Cardiac muscle cell (in vitro differentiated cells and primary cell): ENCODE measurements around the gene KATNIP. TPM values are rescaled to one million over a fixed set of nuclear protein-coding genes. Genes with fewer than 3 reads are reported as not detected.

Source experiments
- DNase-seq, 2 donors: peaks; one replicate each; pipeline versions ENCODE4 v3.0.0 to v3.0.0-alpha.2; 2010 to 2017; ENCODE audit warnings: low read depth in 1 of 2, low spot score in 1 of 2
- H3K27ac ChIP-seq: fragments of 200-600 bp; sonication (generic); 2 replicates; pipeline ENCODE4 v1.5.1; 2016
- H3K27me3 ChIP-seq: fragments of 200-600 bp; sonication (generic); 2 replicates; pipeline ENCODE4 v1.6.0; 2016; ENCODE audit warnings: control low read depth
- H3K36me3 ChIP-seq: fragments of 200-600 bp; sonication (generic); 2 replicates; pipeline ENCODE4 v1.5.1; 2016; ENCODE audit warnings: control low read depth
- H3K4me1 ChIP-seq: fragments of 200-600 bp; sonication (generic); 2 replicates; pipeline ENCODE4 v1.8.1; 2017; ENCODE audit warnings: low read depth, mild to moderate bottlenecking, mixed run types
- H3K4me3 ChIP-seq: fragments of 200-600 bp; sonication (generic); 2 replicates; pipeline ENCODE4 v1.5.1; 2016; ENCODE audit warnings: mild to moderate bottlenecking
- H3K9me3 ChIP-seq: fragments of 200-600 bp; sonication (generic); 2 replicates; pipeline ENCODE4 v1.5.1; 2017; ENCODE audit warnings: low read depth, mild to moderate bottlenecking, control low read depth
- CTCF ChIP-seq: IDR thresholded peaks from 2 replicates; pipeline ENCODE4 v1.5.1; 2012; ENCODE audit warnings: low read depth, mild to moderate bottlenecking, low read length
- polyA plus RNA-seq: library from polyadenylated mRNA; unstranded; fragments of >200 nt; fragmentation: Nextera tagmentation; extraction: Ambion mirVana; gene quantifications from 2 replicates; pipeline ENCODE4 v1.2.1, GENCODE V29; 2016
- total RNA-seq: library from RNA; depleted of rRNA; stranded (reverse); fragments of >200 nt; gene quantifications from 2 replicates; pipeline ENCODE4 v1.2.3, GENCODE V29; 2016

Gene KATNIP
- total and polyA plus RNA-seq, 2 experiments from 2014 or later, result 10.8 to 24.1 TPM

GRCh38 chr16:27571433-27572326 is 21.7 kb downstream of the KATNIP start:
- no peaks in the 10 kb centered on the region for H3K4me1 ChIP-seq
- no peak overlapping the region for H3K27ac ChIP-seq
- DNase-seq, result no peak
- no peak for TF ChIP-seq CTCF
- no peaks in the 10 kb centered on the region for H3K36me3 ChIP-seq
- H3K27me3 ChIP-seq, result no peaks in the 10 kb centered on the region
- H3K9me3 ChIP-seq, result no peaks in the 10 kb centered on the region
- no peak overlapping the region for H3K4me3 ChIP-seq

GRCh38 chr16:27572711-27573110 is 22.8 kb downstream of the KATNIP start:
- Histone ChIP-seq H3K27me3 (no peaks in the 10 kb centered on the region), H3K27ac (no peak overlapping the region), H3K36me3 (no peaks in the 10 kb centered on the region), H3K4me3 (no peak overlapping the region), H3K4me1 (no peaks in the 10 kb centered on the region), H3K9me3 (no peaks in the 10 kb centered on the region)
- TF ChIP-seq CTCF, result no peak
- peak in 1 of 2 donors; percentile 68 for DNase-seq

- H3K9me3 ChIP-seq, result no peaks in the 10 kb centered on the region
- DNase-seq, result no peak
- H3K4me3 ChIP-seq, result no peak overlapping the region
- peaks cover 14% of the 10 kb centered on the region for H3K4me1 ChIP-seq
- H3K36me3 ChIP-seq, result no peaks in the 10 kb centered on the region
- H3K27me3 ChIP-seq, result no peaks in the 10 kb centered on the region
- no peak for TF ChIP-seq CTCF
- H3K27ac ChIP-seq, result no peak overlapping the region
Measured at GRCh38 chr16:27576729-27577128, 26.8 kb downstream of the KATNIP start.

GRCh38 chr16:27579087-27579980 is 29.4 kb downstream of the KATNIP start:
- DNase-seq, result peak in 1 of 2 donors; percentile 22
- H3K4me3 ChIP-seq, result no peak overlapping the region
- no peaks in the 10 kb centered on the region for H3K36me3 ChIP-seq
- TF ChIP-seq CTCF, result no peak
- H3K4me1 ChIP-seq, result peaks cover 20% of the 10 kb centered on the region
- H3K27ac ChIP-seq, result peak overlapping the region; percentile 65
- no peaks in the 10 kb centered on the region for H3K27me3 ChIP-seq
- H3K9me3 ChIP-seq, result no peaks in the 10 kb centered on the region

- no peak overlapping the region for H3K4me3 ChIP-seq
- H3K36me3 ChIP-seq, result no peaks in the 10 kb centered on the region
- peak overlapping the region; percentile 25 for H3K27ac ChIP-seq
- H3K4me1 ChIP-seq, result peaks cover 20% of the 10 kb centered on the region
- no peaks in the 10 kb centered on the region for H3K27me3 ChIP-seq
- DNase-seq, result no peak
- no peaks in the 10 kb centered on the region for H3K9me3 ChIP-seq
- no peak for TF ChIP-seq CTCF
Measured at GRCh38 chr16:27582883-27583282, 32.9 kb downstream of the KATNIP start.
